Measurements from ENCODE around the gene AOPEP. TPM values are rescaled to one million over a fixed set of nuclear protein-coding genes. Genes with fewer than 3 reads are reported as not detected.
A peak's percentile ranks its signal among the peaks of the same experiment; 100 is the strongest.

AOPEP gene
- total and polyA plus RNA-seq, 12 donors: 110 to 250 (median 161) TPM

- TF ChIP-seq CTCF (IDR thresholded peaks at IDR 0.05): no peak
- H3K9me3 ChIP-seq: no peaks in the 10 kb centered on the region
- 66 to 68% methylated on average over 20 of the region's 20 CpGs for WGBS, 2 donors
- intact Hi-C loops (cut with DNase I): loop anchor here in 4 of 10 donors (5.0 to 10.0 kb wide), 4 partner anchors 46 to 66 kb away; no protein-coding TSS in a partner anchor
- peaks cover 31 to 100% (median 94%) of the 10 kb centered on the region in 9 donors for H3K4me1 ChIP-seq
- no peak for ATAC-seq
- no peaks in the 10 kb centered on the region for H3K27me3 ChIP-seq
- peaks cover 0 to 97% (median 47%) of the 10 kb centered on the region in 9 donors for H3K36me3 ChIP-seq
- H3K27ac ChIP-seq: peak overlapping the region in 8 of 10 donors; percentile 8 to 86 (median 44)
- DNase-seq: no peak
- no peak overlapping the region for H3K4me3 ChIP-seq
Observed at GRCh38 chr9:95080961-95081647, 354.6 kb downstream of the AOPEP start.

GRCh38 chr9:95081998-95082397, 355.5 kb downstream of the AOPEP start:
- Histone ChIP-seq H3K27me3 (no peaks in the 10 kb centered on the region), H3K36me3 (peaks cover 0 to 98% (median 55%) of the 10 kb centered on the region in 9 donors), H3K9me3 (no peaks in the 10 kb centered on the region), H3K4me1 (peaks cover 23 to 100% (median 94%) of the 10 kb centered on the region in 9 donors), H3K4me3 (no peak overlapping the region), H3K27ac (peak overlapping the region in 8 of 10 donors; percentile 8 to 86 (median 44))
- TF ChIP-seq CTCF (IDR thresholded peaks at IDR 0.05): no peak
- 65% methylated on average over 19 of the region's 19 CpGs for WGBS, 2 donors
- ATAC-seq (peak in 1 of 8 donors; percentile 5), DNase-seq (no peak)
- intact Hi-C loops (cut with DNase I): loop anchor here in 4 of 10 donors (5.0 to 10.0 kb wide), 4 partner anchors 47 to 67 kb away; no protein-coding TSS in a partner anchor

GRCh38 chr9:95082401-95083084, 356.0 kb downstream of the AOPEP start:
- H3K27me3 ChIP-seq: no peaks in the 10 kb centered on the region
- peaks cover 18 to 100% (median 89%) of the 10 kb centered on the region in 9 donors for H3K4me1 ChIP-seq
- intact Hi-C loops (cut with DNase I): loop anchor here in 4 of 10 donors (1.0 to 10.0 kb wide), 5 partner anchors 28 to 68 kb away; no protein-coding TSS in a partner anchor
- H3K4me3 ChIP-seq: no peak overlapping the region
- no peak for TF ChIP-seq CTCF (IDR thresholded peaks at IDR 0.05)
- peak overlapping the region in 7 of 10 donors; percentile 8 to 86 (median 43) for H3K27ac ChIP-seq
- ATAC-seq (no peak), DNase-seq (no peak)
- H3K36me3 ChIP-seq: peaks cover 0 to 98% (median 60%) of the 10 kb centered on the region in 9 donors
- H3K9me3 ChIP-seq: no peaks in the 10 kb centered on the region
- WGBS, 2 donors: 65 to 70% methylated on average over 18 of the region's 18 CpGs

GRCh38 chr9:95083086-95083768, 356.7 kb downstream of the AOPEP start:
- intact Hi-C loops (cut with DNase I): loop anchor here in 4 of 10 donors (1.0 to 10.0 kb wide), 5 partner anchors 29 to 68 kb away; no protein-coding TSS in a partner anchor
- H3K4me3 ChIP-seq: no peak overlapping the region
- 83 to 88% methylated on average over 39 of the region's 39 CpGs for WGBS, 2 donors
- no peak for TF ChIP-seq CTCF (IDR thresholded peaks at IDR 0.05)
- H3K27me3 ChIP-seq: no peaks in the 10 kb centered on the region
- peaks cover 0 to 99% (median 61%) of the 10 kb centered on the region in 9 donors for H3K36me3 ChIP-seq
- DNase-seq (no peak), ATAC-seq (peak in 3 of 8 donors; percentile 4 to 11 (median 10))
- H3K9me3 ChIP-seq: no peaks in the 10 kb centered on the region
- H3K4me1 ChIP-seq: peaks cover 11 to 100% (median 89%) of the 10 kb centered on the region in 9 donors
- peak overlapping the region in 6 of 10 donors; percentile 37 to 86 (median 56) for H3K27ac ChIP-seq
